Common myeloid progenitor, CD34-positive (primary cell): ENCODE data around the gene TUT4.

Source experiments
- CTCF ChIA-PET: fragments of 350-600 bp; sonication (Branson Sonifier 250); formaldehyde crosslinking; loops from one replicate; lab custom pipeline; 2021; ENCODE audit warnings: antibody characterized with exemption; lab: Charles Lee
- POLR2A ChIA-PET: fragments of 350-600 bp; sonication (Branson Sonifier 250); formaldehyde crosslinking; loops from one replicate; lab custom pipeline; 2021; ENCODE audit warnings: antibody characterized with exemption; lab: Charles Lee
- DNase-seq, 3 donors: peaks; one replicate each; pipeline versions ENCODE4 v3.0.0 to v3.0.0-alpha.2; 2013
- H3K27ac ChIP-seq, 2 experiments: 1 replicate in 1 of 2; 2 replicates in 1 of 2; pipeline ENCODE4 v1.7.0; 2013; ENCODE audit warnings: inconsistent platforms in 2 of 2, low read length in 2 of 2, mild to moderate bottlenecking in 2 of 2, low read depth in 1 of 2, moderate library complexity in 1 of 2; ENCODE audit not compliant: severe bottlenecking in 2 of 2, insufficient read depth in 1 of 2, poor library complexity in 1 of 2
- H3K27me3 ChIP-seq, 5 experiments: replicated peaks in 2 of 5; 1 replicate in 3 of 5; 2 replicates in 2 of 5; pipeline versions ENCODE4 v1.6.1 to v1.7.0; 2013; ENCODE audit warnings: low read length in 4 of 5, mild to moderate bottlenecking in 2 of 5, moderate library complexity in 2 of 5, inconsistent platforms in 1 of 5; ENCODE audit not compliant: insufficient read depth in 5 of 5, control insufficient read depth in 4 of 5
- H3K36me3 ChIP-seq, 4 experiments: 1 replicate in 2 of 4; 2 replicates in 2 of 4; pipeline versions ENCODE4 v1.6.1 to v1.7.0; 2013; ENCODE audit warnings: low read length in 3 of 4, control low read depth in 1 of 4, mild to moderate bottlenecking in 1 of 4; ENCODE audit not compliant: control insufficient read depth in 4 of 4, insufficient read depth in 4 of 4
- H3K4me1 ChIP-seq, 4 experiments: 1 replicate in 3 of 4; 2 replicates in 1 of 4; pipeline versions ENCODE4 v1.6.1 to v1.7.1; 2013; ENCODE audit warnings: low read length in 3 of 4, mild to moderate bottlenecking in 3 of 4, control low read depth in 1 of 4, inconsistent platforms in 1 of 4, moderate library complexity in 1 of 4; ENCODE audit not compliant: control insufficient read depth in 4 of 4, insufficient read depth in 4 of 4; ENCODE audit errors: control extremely low read depth in 1 of 4
- H3K4me3 ChIP-seq, 7 experiments: 1 replicate in 4 of 7; 2 replicates in 3 of 7; pipeline versions ENCODE4 v1.5.1 to v1.7.0; 2013; ENCODE audit warnings: mild to moderate bottlenecking in 7 of 7, low read length in 6 of 7, moderate library complexity in 6 of 7, inconsistent platforms in 2 of 7, low read depth in 2 of 7, control low read depth in 1 of 7; ENCODE audit not compliant: insufficient read depth in 4 of 7, control insufficient read depth in 1 of 7; ENCODE audit errors: extremely low read depth in 1 of 7
- H3K9me3 ChIP-seq, 5 experiments: 1 replicate in 4 of 5; 2 replicates in 1 of 5; pipeline versions ENCODE4 v1.6.1 to v1.7.1; 2013; ENCODE audit warnings: low read length in 4 of 5, mild to moderate bottlenecking in 2 of 5, inconsistent platforms in 1 of 5, low read depth in 1 of 5, moderate library complexity in 1 of 5; ENCODE audit not compliant: control insufficient read depth in 4 of 5, insufficient read depth in 2 of 5; ENCODE audit errors: control extremely low read depth in 1 of 5
- WGBS: methylation state at CpG from one replicate; pipeline ENCODE4 v1.1.5; 2013; ENCODE audit not compliant: insufficient coverage; 5-methylcytosine and 5-hydroxymethylcytosine counted together

The TUT4 gene

GRCh38 chr1:52558941-52559340 is 6.0 kb upstream of the TUT4 start:
- ChIA-PET CTCF (interaction anchor here (1.1 kb wide), 1 partner anchor 9 kb away, joined by 6 read pairs; no protein-coding TSS in a partner anchor), POLR2A (no interaction called here)
- Histone ChIP-seq H3K4me1 (peaks cover 8 to 15% (median 13%) of the 10 kb centered on the region in 4 experiments), H3K27ac (no peak overlapping the region), H3K9me3 (no peaks in the 10 kb centered on the region), H3K36me3 (no peaks in the 10 kb centered on the region), H3K4me3 (no peak overlapping the region), H3K27me3 (no peaks in the 10 kb centered on the region)
- DNase-seq = no peak
- 100% methylated on average over 1 of the region's 2 CpGs for WGBS

DNA sequence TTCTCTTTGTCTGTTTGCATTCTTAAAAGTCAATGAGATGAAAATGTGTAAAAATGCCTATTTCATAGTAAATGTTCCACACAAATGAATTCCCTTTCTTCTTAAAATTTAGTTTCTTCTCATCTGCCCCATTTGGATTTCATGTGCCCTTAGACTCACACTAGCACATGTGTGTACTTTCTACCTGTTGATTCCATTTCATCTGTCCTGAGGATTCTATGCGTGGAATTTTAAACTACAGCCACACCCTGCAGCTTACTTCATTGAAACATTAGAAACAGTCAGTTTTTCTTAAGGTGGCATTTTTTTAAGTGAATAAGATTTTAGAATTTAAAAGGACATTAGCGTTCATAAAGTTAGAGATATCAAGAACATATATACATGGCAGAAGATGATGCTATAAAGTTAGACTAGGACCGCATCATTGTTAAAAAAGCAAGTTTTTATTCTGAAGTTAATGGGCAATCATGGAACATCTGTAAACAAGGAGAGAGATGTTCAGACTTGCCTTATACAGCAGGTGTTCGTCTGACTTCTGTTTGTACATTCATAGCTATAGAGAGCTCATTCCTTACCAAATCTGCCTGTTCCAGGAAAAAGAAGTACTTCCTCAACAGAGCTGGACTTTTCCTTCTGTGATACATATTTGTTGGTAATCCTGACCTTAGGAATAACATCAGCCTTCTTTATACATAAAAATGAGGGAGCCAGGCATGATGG is 3.9 kb upstream of the TUT4 start:
- DNase-seq = no peak
- H3K27ac ChIP-seq = no peak overlapping the region
- ChIA-PET CTCF (interaction anchor here (1.4 to 1.6 kb wide), 2 partner anchors 11 to 13 kb away, joined by 3 read pairs; no protein-coding TSS in a partner anchor), POLR2A (no interaction called here)
- H3K4me3 ChIP-seq = no peak overlapping the region
- H3K27me3 ChIP-seq = no peaks in the 10 kb centered on the region
- H3K4me1 ChIP-seq = peaks cover 10 to 25% (median 16%) of the 10 kb centered on the region in 4 experiments
- WGBS = 100% methylated on average over 2 of the region's 4 CpGs
- H3K9me3 ChIP-seq = no peaks in the 10 kb centered on the region
- H3K36me3 ChIP-seq = no peaks in the 10 kb centered on the region

GRCh38 chr1:52554756-52555155 is 1.9 kb upstream of the TUT4 start:
- peak overlapping the region in 1 of 2 experiments; percentile 91 for H3K27ac ChIP-seq
- POLR2A ChIA-PET = interaction anchor here (0.6 kb wide), 1 partner anchor 49 kb away, joined by 3 read pairs; no protein-coding TSS in a partner anchor
- H3K4me1 ChIP-seq = peaks cover 14 to 33% (median 20%) of the 10 kb centered on the region in 4 experiments
- CTCF ChIA-PET = interaction anchor here (0.9 to 1.2 kb wide), 2 partner anchors 21 to 22 kb away, joined by 3 read pairs; no protein-coding TSS in a partner anchor
- no peaks in the 10 kb centered on the region for H3K36me3 ChIP-seq
- no peaks in the 10 kb centered on the region for H3K27me3 ChIP-seq
- H3K4me3 ChIP-seq = peak overlapping the region in 2 of 7 experiments; percentile 89 to 96
- DNase-seq = peak in 1 of 3 donors; percentile 12
- H3K9me3 ChIP-seq = no peaks in the 10 kb centered on the region
- WGBS = 83% methylated on average over 1 of the region's 3 CpGs

DNA sequence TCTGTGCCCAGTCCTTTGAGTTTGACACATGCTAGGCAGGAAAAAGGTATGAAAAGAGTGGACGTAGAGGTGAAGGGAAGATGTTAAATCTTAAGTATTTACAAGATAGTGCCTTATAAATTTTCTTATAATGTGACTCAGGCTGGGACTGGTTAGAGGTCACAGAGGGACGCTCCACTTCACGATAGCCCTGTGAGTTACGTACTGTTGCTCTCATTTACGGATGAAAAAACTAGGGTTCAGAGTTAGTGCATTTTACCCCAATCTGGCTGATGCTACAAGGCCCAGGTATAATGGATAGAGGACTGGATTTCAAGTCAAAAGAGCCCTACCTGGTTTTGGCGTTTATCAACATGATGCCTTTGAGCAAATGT is 1.4 kb upstream of the TUT4 start:
- H3K27ac ChIP-seq = peak overlapping the region in 1 of 2 experiments; percentile 91

GRCh38 chr1:52553362-52554266 is 722 bp upstream of the TUT4 start:
- Histone ChIP-seq H3K27ac (peak overlapping the region; percentile 81 to 91), H3K4me1 (peaks cover 14 to 33% (median 20%) of the 10 kb centered on the region in 4 experiments), H3K36me3 (no peaks in the 10 kb centered on the region), H3K9me3 (no peaks in the 10 kb centered on the region), H3K27me3 (no peaks in the 10 kb centered on the region), H3K4me3 (peak overlapping the region; percentile 83 to 97 (median 90))
- 2% methylated on average over 53 of the region's 66 CpGs for WGBS
- POLR2A ChIA-PET = interaction anchor here (0.8 to 1.2 kb wide), 4 partner anchors 11 to 132 kb away, joined by 3 to 6 read pairs (median 4); partner anchors contain the start of gene GPX7
- peak; percentile 92 to 96 (median 95) for DNase-seq
- CTCF ChIA-PET = interaction anchor here (0.7 to 1.1 kb wide), 3 partner anchors 17 to 50 kb away, joined by 3 to 4 read pairs (median 3); no protein-coding TSS in a partner anchor

More for the DNA sequence above, 1.4 kb upstream of the TUT4 start:
- ChIA-PET CTCF (interaction anchor here (0.9 kb wide), 1 partner anchor 21 kb away, joined by 3 read pairs; no protein-coding TSS in a partner anchor), POLR2A (interaction anchor here (1.2 kb wide), 1 partner anchor 132 kb away, joined by 6 read pairs; no protein-coding TSS in a partner anchor)
- no peaks in the 10 kb centered on the region for H3K27me3 ChIP-seq
- no peaks in the 10 kb centered on the region for H3K9me3 ChIP-seq
- peaks cover 14 to 33% (median 20%) of the 10 kb centered on the region in 4 experiments for H3K4me1 ChIP-seq
- WGBS = 96% methylated on average over 5 of the region's 6 CpGs
- no peak for DNase-seq
- peak overlapping the region in 6 of 7 experiments; percentile 85 to 97 (median 93) for H3K4me3 ChIP-seq
- H3K36me3 ChIP-seq = no peaks in the 10 kb centered on the region

DNA sequence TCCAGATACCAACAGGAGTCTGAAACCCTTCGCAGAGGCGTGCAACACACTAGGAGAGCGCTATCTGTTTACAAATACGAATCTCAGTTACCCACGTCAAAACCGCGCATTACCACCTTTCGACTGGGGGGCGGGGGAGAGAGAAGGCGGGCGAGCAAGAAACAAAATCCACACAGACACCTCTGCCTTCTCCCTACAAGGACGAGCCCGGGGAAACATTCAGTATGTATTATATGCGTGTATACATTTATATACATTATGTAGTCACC is 722 bp downstream of the TUT4 start:
- Histone ChIP-seq H3K27me3 (no peaks in the 10 kb centered on the region), H3K9me3 (no peaks in the 10 kb centered on the region), H3K36me3 (peaks cover 0 to 2% (median 0%) of the 10 kb centered on the region in 4 experiments), H3K27ac (peak overlapping the region; percentile 70 to 91), H3K4me3 (peak overlapping the region; percentile 83 to 97 (median 90)), H3K4me1 (peaks cover 14 to 33% (median 20%) of the 10 kb centered on the region in 4 experiments)
- ChIA-PET CTCF (interaction anchor here (1.1 kb wide), 1 partner anchor 51 kb away, joined by 3 read pairs; no protein-coding TSS in a partner anchor), POLR2A (no interaction called here)
- no CpG with 5 or more reads among the region's 14 CpGs for WGBS
- DNase-seq = peak; percentile 40 to 72 (median 65)
